ENCODE results near the gene TBPL1.

DNA sequence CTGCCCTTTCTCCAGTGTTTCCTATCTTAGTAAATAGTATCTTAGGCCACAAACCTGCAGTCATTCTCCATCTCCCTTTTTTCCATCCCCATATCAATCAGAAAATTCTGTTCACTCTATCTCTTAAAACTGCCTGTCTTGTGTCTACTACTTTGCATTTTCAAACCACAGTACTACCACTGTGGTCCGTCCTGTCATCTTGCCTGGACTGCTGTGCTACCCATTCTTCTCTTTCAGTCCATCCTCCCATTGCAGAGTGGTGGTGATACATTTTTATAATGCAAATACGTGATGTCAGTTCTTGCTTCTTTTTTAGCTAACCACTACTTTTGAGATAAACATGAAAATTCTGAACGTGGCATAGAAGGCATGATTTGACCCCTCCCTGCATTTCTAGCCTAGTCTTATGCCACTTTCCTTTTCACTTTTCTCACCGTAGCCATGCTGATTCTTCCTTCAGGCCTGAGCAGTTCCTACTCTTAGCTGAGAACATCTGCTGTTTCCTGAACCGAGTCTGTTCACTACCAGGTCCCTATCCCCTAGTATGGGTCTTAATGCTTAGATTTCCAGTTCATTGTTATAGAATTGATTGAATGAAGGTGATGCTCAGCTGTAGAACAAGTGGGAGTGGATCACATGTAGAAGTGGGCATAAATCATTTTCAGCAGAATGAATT lies 13.8 kb downstream of the TBPL1 start:
- TF ChIP-seq, protein P1, sequence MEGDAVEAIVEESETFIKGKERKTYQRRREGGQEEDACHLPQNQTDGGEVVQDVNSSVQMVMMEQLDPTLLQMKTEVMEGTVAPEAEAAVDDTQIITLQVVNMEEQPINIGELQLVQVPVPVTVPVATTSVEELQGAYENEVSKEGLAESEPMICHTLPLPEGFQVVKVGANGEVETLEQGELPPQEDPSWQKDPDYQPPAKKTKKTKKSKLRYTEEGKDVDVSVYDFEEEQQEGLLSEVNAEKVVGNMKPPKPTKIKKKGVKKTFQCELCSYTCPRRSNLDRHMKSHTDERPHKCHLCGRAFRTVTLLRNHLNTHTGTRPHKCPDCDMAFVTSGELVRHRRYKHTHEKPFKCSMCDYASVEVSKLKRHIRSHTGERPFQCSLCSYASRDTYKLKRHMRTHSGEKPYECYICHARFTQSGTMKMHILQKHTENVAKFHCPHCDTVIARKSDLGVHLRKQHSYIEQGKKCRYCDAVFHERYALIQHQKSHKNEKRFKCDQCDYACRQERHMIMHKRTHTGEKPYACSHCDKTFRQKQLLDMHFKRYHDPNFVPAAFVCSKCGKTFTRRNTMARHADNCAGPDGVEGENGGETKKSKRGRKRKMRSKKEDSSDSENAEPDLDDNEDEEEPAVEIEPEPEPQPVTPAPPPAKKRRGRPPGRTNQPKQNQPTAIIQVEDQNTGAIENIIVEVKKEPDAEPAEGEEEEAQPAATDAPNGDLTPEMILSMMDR (IDR thresholded peaks at IDR 0.05), result no peak
- TF ChIP-seq POLR2AphosphoS5 (IDR thresholded peaks at IDR 0.05), result no peak

Data from prostate gland (tissue), 2 donors.